GM10248 (cell line): ENCODE measurements around the gene NT5DC3.

ENCODE experiments used
- CTCF ChIA-PET: fragments of 300-600 bp; sonication (Branson Sonifier 250); formaldehyde crosslinking; extraction: SDS; loops from one replicate; lab custom pipeline; 2021; ENCODE audit warnings: antibody characterized with exemption; lab: Yijun Ruan, JAX
- POLR2A ChIA-PET: fragments of 350-650 bp; sonication (Branson Sonifier 250); formaldehyde crosslinking; extraction: SDS; loops from one replicate; lab custom pipeline; 2020; ENCODE audit warnings: antibody characterized with exemption; lab: Yijun Ruan, JAX
- DNase-seq: peaks from one replicate; pipeline ENCODE4 v3.0.0; 2012; ENCODE audit errors: extremely low spot score
- TF ChIP-seq, protein P1 (sequence below): IDR thresholded peaks from 2 replicates; pipeline ENCODE4 v1.5.1; 2012; ENCODE audit warnings: mild to moderate bottlenecking, low read depth; ENCODE audit errors: extremely low read depth, missing control alignments, control extremely low read depth

The NT5DC3 gene

DNA sequence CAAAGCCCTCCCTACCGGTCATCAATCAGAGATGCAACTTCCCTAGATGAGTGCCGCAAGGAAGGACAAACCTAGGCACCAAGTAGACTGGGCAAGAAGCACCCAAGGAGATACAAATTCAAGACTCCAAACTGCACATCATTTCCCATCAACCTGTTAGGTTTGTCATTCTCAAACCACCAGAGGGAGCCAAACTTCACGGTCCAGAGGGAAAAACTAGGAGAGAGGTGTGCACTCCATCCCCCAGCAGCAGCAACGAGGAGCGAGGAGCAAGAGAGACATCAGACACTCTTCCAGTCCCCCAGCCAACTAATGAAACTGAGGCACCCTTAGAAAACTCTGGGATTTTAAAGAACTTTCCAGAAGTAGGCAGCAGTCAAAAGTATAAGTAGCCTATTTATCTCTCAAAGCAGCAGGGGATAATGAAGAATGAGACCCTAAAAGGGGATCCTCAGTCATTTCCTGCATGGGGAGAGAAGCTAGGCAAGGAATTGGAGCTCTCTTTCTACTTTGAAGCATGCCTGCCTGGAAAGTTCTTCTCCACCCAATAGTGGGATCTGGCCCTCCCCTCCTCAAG is 37.0 kb upstream of the NT5DC3 start:
- DNase-seq, result peak; percentile 71
- ChIA-PET CTCF (interaction anchor here (0.8 to 4.4 kb wide), 8 partner anchors 10 to 230 kb away, joined by 3 to 32 read pairs (median 3); no protein-coding TSS in a partner anchor), POLR2A (no interaction called here)
- TF ChIP-seq, protein P1, sequence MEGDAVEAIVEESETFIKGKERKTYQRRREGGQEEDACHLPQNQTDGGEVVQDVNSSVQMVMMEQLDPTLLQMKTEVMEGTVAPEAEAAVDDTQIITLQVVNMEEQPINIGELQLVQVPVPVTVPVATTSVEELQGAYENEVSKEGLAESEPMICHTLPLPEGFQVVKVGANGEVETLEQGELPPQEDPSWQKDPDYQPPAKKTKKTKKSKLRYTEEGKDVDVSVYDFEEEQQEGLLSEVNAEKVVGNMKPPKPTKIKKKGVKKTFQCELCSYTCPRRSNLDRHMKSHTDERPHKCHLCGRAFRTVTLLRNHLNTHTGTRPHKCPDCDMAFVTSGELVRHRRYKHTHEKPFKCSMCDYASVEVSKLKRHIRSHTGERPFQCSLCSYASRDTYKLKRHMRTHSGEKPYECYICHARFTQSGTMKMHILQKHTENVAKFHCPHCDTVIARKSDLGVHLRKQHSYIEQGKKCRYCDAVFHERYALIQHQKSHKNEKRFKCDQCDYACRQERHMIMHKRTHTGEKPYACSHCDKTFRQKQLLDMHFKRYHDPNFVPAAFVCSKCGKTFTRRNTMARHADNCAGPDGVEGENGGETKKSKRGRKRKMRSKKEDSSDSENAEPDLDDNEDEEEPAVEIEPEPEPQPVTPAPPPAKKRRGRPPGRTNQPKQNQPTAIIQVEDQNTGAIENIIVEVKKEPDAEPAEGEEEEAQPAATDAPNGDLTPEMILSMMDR, result peak; percentile 74

DNA sequence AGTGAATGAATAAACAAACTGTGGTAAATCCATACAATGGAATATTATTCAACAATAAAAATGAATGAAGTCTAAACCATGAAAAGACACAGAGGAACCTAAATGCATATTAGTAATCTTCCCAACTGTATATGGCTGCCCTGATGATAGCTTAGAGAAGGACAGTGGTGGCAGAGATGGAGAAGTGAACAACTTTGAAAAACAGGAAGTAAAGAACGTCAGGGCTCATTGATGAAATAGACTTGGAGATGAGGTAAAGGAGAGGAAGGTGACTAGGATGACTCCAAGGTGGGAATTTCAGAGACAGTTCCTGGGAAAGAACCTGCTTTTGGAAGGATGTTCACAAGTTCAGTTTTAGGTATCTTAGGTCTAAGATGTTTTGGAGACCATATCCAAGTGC is 36.3 kb upstream of the NT5DC3 start:
- DNase-seq, result no peak
- ChIA-PET POLR2A (no interaction called here), CTCF (interaction anchor here (1.1 to 4.4 kb wide), 7 partner anchors 10 to 234 kb away, joined by 3 to 32 read pairs (median 3); no protein-coding TSS in a partner anchor)
- TF ChIP-seq, protein P1, result no peak

GRCh38 chr12:103875666-103876065 is 34.6 kb upstream of the NT5DC3 start:
- ChIA-PET CTCF (no interaction called here), POLR2A (no interaction called here)
- TF ChIP-seq, protein P1, result no peak
- DNase-seq, result no peak

- DNase-seq, result no peak
- POLR2A ChIA-PET, result no interaction called here
- TF ChIP-seq, protein P1, result no peak
- CTCF ChIA-PET, result interaction anchor here (1.0 to 2.6 kb wide), 4 partner anchors 10 to 241 kb away, joined by 3 to 10 read pairs (median 4); no protein-coding TSS in a partner anchor
Observed at GRCh38 chr12:103868215-103868614, 27.2 kb upstream of the NT5DC3 start.

- ChIA-PET POLR2A (no interaction called here), CTCF (interaction anchor here (0.8 to 3.0 kb wide), 5 partner anchors 11 to 244 kb away, joined by 3 to 9 read pairs (median 5); no protein-coding TSS in a partner anchor)
Observed at GRCh38 chr12:103865151-103865730, 24.2 kb upstream of the NT5DC3 start.

DNA sequence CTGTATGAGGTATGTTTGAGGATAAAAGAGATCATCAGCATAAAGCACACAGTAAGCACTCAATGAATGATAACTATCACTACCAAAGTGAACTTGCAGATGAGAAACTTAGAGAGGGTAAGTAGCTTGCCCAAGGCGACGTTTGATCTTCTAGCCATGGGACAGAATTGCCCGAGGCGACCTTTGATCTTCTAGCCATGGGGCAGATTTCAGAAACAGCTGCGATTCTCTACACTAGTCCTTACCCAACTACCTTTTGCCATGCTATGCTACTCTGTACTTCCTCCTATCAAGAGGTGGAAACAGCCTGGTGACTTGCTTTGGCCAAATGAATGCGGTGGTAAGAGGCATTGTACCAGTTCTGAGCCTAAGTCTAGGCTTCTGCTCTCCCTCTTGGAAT is 23.7 kb upstream of the NT5DC3 start:
- POLR2A ChIA-PET, result no interaction called here
- DNase-seq, result no peak
- TF ChIP-seq, protein P1, result no peak
- CTCF ChIA-PET, result interaction anchor here (0.8 to 3.0 kb wide), 7 partner anchors 11 to 244 kb away, joined by 3 to 9 read pairs (median 4); no protein-coding TSS in a partner anchor

More at GRCh38 chr12:103865151-103865730, 24.2 kb upstream of the NT5DC3 start:
- DNase-seq, result no peak
- TF ChIP-seq, protein P1, result no peak
